GM18519 (cell line): ENCODE measurements around the gene CHCHD5.
"Not testable (repeated sequence)": the region's sequence is repeated elsewhere in the genome, so short reads cannot be mapped to it uniquely, and the experiment has no call there.

Experiments used
- ATAC-seq: cut with Tn5 transposase; IDR thresholded peaks from one replicate; pipeline ENCODE4 v1.9.1; 2021; ENCODE audit warnings: mild to moderate bottlenecking, moderate library complexity; ENCODE audit not compliant: unreplicated experiment, low FRiP score

The CHCHD5 gene, protein sequence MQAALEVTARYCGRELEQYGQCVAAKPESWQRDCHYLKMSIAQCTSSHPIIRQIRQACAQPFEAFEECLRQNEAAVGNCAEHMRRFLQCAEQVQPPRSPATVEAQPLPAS

DNA sequence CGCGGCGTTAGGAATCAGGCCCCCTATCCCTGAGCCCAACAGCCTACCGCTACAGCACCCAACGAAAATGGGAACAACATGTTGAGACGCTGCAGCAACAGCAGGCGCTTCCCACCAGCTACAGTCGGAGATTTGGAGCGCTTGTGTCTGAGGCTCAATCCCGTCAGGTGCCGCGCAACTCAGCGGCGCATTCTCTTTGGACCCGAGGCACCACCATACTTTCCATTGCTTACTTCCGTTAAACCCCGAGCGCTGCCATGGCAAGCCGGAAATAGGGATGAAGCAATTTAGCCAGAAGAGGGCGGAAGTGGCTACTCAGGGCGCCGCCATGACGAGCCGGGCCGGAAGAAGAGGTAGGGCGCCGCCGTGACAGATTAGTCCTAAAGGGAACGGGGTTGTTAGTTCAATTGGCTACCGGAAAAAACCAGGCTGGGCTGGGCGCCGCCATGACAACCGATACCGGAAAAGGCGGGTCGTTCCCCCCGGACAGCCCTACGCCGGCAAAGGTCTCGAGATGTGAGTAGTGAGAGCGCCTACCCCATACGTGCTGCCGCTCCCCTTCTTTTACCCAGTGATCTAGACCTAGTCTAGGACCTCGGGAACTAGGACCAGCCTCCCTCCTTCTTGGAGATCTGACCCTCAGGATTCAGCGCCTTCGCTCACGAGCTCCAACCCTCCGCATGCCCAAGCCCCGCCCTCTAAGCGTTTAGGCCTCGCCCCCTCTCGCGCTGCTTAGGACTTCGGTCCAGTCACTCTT, at the start of gene CHCHD5:
TSS of gene CHCHD5 (plus strand) at position 476 of the 757 bp plus-strand sequence. CDS start at position 515, 39 bp downstream.
- peak; percentile 75 for ATAC-seq

DNA sequence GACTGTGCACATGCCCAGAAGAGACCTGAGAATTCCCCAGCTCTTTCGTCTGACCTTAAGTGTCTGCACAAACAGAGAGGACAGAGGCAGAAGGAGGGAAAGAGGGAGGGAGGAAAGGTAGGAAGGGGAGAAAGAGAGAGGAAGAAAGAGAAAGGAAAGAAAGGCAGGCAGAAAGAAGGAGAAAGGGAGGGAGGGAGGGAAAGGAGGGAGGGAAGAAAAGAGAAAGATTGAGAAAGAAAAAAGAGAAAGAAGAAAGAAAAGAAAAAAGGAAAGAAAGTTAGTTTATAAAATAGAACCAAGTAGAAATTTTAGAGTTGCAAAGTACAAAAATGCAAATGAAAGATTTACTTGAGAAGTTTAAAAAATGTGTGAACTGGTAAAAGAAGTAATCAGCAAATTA, 49.6 kb upstream of the CHCHD5 start:
- no peak for ATAC-seq

DNA sequence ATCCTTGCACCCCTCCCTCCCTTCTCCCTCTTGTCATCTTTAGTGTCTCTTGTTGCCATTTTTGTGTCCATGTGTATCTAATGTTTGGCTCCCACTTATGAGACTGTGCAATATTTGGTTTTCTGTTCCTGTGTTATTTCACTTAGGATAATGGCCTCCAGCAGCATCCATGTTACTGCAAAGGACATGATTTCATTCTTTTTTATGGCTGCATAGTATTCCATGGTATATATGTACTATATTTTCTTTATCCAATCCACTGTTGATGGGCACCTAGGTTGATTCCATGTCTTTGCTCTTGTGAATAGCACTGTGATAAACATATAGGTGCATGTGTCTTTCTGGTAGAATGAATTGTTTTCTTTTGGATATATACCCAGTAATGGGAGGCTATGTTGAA, 47.7 kb upstream of the CHCHD5 start:
- ATAC-seq = not testable (repeated sequence)

DNA sequence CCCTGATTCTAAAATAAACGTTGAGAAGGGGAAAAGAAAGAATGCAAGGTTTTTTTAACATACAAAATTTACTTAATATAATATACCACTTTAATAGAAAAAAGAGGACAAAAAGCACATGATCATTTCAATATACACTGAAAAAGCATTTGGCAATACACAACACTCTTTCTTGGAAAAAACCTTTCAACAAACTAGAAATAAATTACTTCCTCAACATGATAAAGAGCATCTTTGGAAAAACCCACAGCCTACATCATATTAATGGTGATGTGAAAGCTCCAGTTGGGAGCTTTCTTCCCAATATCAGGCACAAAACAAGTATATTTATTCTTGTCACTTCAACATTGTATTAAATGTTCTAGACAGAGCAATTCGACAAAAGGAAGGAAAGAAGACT, 45.1 kb upstream of the CHCHD5 start:
- ATAC-seq = no peak

DNA sequence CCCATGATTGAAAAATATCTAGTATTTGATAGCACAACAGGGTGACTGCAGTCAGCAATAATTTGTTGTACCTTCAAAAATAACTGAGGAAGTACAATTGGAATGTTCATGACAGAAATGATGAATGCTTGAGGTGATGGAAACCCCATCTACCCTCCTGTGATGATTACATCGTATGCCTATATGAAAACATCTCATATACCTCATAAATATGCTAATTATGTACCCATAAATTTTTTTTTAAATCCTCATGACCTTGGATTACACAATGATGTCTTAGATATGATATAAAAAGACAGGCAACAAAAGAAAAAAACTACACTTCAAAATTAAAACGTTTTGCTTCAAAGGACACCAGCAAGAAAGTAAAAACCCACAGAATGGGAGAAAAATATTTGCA, 43.5 kb upstream of the CHCHD5 start:
- no peak for ATAC-seq

DNA sequence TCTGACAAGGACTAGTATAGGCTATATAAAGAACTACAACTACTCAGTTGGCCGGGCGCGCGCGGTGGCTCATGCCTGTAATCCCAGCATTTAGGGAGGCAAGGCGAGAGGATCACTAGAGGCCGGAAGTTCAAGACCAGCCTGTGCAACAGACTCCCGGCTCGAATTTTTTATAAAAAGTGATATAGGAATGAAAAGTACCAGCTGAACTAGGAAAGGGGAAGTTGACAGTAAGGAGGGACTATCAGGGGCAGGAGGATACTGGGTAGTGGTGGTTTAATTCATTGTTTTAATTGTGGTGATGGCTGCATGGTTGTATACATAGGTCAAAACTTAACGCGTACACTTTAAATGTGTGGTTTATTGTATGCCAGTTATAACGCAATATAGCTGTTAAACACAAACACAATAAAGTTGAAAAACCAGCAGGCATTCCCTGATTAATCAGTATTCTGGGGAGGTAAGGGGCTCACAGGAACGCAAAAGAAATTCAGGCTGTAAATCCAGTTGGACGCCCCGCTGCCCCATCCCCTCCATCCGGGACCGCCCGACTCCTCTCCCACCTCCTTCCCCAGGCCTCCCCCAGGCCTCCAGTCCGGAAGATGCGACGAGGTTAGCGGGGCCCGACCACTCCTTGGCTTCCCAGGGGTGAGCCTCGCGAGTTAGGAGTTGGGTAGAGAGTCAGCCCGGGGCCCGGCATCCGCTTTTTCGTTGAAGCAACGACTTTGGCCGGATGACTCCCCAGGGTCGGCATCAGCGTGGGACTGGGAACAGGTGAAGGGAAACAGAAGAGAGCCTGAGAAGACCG, 42.9 kb upstream of the CHCHD5 start:
- peak; percentile 22 for ATAC-seq

DNA sequence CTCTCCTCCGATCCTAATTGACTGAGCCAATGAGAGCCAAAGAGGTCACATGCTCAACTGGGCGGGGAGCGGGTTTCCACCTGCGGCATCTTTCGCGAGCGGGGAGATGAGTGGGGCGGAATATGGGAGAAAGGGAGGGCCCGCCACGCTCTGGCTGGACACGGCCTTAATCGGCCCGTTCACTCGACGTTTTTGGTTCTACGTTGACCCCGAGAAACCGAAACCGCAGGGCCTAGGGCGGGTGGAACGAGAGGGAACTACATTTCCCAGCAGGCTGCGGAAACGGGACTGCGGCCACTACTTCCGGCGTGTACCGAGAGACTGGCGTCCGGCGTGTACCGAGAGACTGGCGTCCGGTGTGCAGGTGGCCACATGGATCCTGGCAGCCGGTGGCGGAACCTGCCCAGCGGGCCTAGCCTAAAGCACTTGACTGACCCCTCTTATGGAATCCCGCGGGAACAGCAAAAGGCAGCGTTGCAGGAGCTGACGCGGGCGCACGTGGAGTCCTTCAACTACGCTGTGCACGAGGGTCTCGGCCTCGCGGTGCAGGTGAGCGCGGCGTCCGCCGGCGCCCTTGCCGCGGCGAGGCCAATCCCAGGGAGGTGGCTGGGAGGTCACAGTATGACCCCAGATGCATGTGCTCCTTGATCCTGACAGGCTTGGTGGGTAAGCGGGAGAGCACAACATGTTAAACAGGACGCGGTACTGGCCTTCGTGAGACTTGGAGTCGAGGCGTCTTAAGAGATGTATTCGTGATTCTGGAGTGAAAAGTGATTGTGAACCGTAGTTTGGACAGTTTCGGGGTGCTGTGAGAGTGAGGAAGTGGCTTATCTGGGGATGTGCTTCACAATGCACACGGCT, 42.1 kb upstream of the CHCHD5 start, which contains the start of gene POLR1B:
TSS of gene POLR1B (plus strand) at position 343 of the 861 bp plus-strand sequence. CDS start at position 373, 30 bp downstream.
- ATAC-seq = peak; percentile 51

DNA sequence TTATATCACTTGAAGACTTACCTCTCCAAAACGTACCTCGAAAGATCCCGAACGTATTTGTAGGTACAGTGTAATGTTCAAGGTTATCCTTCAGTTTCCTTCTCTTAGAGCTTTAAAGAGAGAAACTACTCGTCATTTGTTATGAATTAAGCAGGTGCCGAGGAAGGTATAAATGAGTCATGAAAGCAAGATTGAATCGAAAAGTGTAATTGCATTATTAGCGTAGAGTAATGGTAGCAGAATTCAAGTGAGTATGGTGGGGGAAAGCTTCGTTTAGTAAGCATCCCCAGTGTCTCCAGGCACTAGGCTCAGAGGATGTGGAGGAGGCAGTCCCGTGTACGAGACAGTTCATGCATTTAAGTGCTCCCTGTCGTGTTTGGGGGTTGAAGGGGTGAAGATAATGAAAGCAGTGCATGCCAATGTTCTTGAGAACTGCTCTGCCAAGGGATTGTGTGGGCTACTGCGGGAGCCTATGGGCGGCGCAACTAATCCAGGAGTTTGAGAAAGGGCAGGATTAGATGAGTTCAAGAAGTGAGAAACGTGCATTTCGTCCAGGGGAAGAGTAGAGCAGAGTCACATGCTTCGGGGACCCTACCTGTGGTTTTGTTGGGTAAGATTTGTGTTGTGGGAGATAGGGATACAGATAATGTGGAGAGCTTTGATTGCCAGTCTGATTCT, 41.3 kb upstream of the CHCHD5 start:
- no peak for ATAC-seq

DNA sequence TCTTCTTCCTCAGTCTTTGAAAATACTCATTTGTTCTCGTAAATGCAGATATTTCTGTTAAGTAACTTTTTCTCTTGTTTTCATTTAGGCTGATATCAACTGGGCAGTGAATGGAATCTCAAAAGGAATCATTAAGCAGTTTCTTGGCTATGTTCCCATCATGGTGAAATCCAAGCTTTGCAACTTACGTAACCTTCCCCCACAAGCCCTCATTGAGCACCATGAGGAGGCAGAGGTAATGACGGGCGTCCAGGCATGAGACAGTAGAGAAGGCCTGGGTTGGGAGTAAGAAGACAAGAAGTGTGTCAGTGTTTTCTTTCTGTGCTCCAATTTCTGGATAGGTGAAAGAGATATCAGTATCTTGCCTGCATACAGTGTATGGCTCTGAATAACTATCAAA, 37.1 kb upstream of the CHCHD5 start:
- no peak for ATAC-seq

DNA sequence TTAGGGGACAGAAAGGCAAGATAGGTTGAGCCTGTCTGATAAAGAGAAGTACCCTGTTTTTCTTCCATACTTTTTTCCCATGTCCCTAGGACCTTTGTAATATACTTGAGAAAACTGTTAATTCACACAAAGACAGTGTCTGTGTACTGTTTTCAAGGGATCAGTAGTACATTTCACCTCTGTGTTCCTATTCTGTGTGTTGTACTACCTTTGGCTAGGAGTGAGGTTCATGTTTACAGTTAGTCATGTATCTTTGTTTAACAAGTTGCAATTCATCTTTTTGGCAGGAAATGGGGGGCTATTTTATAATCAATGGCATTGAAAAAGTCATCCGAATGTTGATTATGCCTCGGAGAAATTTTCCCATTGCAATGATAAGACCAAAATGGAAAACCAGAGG, 35.4 kb upstream of the CHCHD5 start:
- ATAC-seq = no peak

DNA sequence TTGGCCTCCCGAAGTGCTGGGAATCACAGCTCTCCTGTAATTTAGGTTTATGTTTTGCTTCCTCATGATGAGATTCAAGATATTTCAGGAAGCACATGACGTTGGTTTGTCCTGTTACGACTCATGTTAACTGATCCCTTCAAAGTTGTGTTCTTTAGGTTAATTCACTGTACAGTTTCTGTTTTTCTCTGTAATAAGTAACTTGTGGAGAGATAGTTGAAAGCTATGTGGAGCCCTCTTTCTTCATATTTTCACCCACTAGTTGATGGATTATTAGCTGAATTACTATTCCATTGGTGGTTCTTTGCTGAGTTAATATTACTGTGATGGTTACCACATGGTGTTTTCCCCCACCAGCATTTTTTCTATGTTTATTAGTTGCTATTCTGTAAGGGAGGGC, 18.3 kb upstream of the CHCHD5 start:
- no peak for ATAC-seq

DNA sequence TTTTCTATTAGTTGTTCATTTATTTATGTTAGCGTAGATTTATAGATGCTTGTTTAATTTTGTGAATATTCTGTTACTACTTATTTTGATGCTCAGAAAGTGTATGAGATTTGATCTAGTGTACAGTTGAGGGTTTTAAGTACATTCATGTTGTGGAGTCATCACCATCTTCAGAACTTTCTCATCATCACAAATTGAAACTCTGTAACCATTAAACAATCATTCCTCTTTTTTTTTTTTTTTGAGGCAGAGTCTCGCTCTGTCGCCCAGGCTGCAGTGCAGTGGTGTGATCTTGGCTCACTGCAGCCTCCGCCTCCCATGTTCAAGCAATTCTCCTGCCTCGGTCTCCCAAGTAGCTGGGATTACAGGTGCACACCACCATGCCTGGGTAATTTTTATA, 17.9 kb upstream of the CHCHD5 start:
- ATAC-seq = not testable (repeated sequence)

DNA sequence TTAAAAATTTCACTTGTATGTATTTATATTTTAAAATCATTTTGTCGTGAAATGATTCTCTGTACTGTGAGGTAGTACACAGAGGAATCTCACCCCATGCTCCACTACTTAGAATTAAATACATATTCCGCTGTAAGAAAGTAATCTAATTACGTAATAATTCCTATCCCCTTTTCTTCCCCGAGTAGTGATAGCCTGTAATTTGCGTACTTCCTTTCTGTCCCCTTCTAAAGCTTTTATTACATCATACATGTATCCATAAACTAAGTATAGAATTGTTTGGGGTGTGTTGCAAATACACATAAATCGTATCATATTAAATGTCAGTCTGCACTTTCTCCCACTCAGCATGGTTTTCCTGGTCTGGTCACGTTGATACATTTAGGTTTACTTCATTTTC, 12.4 kb upstream of the CHCHD5 start:
- ATAC-seq = no peak

DNA sequence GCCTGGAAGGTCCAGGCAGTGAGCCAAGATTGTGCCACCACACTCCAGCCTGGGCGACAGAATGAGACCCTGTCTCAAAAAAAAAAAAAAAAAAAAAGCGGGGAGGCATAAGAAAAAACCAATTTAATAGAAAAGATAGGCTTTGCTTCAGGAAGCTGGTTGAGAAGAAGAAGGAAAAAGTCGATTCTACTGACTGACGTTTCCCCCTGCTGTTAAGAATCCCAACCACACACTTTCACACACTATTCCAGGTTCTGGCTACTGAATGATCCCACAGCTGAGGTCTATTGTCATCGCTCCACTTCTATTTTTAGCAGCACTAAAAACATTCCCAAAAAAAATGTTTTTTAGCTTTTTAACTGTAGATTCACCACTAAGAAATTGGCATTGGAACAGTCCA, 6.7 kb upstream of the CHCHD5 start:
- ATAC-seq = no peak

DNA sequence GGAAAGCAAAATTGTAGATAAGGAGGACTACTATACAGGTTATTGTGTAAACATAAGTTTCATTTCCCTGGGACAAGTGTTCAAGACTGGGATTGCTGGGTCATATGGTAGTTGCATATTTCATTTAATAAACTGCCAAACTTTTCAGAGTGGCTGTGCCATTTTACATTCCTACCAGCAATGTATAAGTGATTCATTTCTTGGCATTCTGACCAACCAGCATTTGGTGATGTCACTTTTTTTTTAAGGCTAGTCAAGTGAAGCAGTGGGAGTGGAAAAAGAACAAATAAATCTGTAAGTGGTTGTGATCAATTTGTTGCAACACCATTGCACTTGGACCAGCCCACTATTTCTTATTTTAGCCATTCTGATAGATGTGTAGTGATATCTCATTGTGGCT, 5.2 kb upstream of the CHCHD5 start:
- ATAC-seq = no peak

DNA sequence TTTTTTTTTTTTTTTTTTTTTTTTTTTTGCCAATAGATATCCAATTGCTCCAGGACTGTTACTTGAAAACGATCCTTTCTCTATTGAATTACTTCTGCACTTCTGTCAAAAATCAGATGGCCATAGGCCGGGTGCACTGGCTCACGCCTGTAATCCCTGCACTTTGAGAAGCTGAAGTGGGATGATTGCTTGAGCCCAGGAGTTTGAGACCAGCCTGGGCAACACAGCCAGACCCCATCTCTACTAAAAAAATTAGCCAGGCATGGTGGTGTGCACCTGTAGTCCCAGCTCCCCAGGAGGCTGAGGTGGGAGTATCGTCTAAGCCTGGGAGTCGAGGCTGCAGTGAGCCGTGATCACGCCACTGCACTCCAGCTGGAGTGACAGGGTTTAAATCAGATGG, 4.3 kb upstream of the CHCHD5 start:
- no peak for ATAC-seq

DNA sequence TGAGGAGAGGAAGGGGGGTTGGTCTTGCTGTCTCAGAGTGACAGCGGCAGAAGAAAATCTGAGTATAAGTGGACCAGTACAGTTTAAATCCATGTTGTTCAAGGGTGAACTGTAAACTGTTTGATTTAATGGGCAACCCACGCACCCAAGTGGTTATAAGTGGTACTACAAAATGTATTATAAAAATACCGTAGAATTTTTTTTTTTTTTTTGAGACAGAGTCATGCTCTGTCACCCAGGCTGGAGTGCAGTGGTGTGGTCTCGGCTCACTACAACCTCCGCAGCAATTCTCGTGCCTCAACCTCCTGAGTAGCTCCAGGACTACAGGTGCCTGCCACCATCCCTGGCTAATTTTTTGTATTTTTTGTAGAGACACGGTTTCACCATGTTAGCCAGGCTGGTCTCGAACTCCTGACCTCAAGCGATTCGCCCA, 2.1 kb upstream of the CHCHD5 start:
- no peak for ATAC-seq

DNA sequence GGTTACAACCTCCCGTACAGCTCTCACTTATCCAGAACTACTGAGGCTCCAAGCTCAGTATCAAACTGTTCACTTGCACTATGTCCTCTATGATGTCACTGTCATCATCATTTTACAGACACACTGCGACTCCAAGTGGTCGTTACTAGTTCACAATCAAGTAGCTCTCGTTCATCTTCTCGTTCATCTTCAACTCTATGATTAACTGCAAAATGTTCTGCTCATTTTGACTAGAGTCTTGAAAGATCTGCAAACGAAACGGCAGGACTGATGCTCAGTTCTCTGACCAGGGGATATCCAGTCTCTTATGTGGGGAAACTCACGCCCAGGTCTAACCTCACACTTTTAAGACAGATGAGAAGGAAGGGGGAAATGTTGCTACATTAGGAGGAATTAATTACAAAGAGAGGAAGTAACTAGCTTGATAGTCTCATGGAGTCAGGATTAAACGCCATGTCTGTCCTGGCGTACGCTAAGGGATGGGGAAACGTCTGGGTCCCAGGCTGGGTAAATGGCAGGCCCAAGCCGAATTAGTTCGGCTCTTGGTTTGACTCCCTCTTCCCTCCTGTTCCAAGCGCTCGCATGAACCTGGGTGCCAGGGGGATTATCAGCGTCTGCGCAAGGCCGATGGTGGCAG, 794 bp upstream of the CHCHD5 start:
- ATAC-seq = no peak

DNA sequence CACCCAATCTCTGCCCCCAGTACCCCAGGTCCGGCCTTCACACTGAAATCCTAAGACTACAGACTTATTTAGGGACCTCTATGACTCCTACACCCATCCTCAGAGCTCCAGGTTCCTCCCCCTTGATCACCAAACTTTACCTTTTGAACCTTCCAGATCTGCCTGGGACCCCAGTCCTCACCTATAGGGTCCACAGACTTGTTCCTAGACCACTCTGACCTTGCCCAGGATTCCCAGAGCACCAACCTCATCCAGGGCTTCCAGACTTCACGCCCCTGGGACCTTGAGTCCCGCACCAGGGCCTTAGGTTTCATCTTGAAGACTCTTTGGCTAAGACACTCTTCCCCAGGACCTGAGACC, 462 bp downstream of the CHCHD5 start:
- ATAC-seq = no peak

DNA sequence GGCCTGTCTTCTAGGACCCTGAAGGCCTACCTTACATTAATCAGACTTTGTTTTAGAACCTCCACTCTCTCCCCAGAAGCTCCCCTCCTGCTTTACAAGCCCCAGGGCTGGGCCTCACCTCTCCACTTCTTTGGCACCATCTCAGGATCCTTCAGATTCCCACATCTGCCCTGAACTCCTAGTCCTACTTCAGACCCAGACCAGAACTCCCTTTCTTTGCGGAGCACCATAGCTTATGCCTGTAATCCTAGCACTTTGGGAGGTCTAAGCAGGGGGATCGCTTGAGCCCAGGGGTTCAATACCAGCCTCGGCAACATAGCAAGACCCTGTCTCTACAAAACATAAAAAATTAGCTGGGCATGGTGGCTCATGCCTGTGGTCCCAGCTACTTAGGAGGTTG, 991 bp downstream of the CHCHD5 start:
- no peak for ATAC-seq
